NCI-H1048 (cell line): ENCODE results near the gene ZNF566.

Source experiments
- DNase-seq: peaks from one replicate; lab custom pipeline; 2025; lab: John Stamatoyannopoulos, UW

ZNF566 gene

GRCh38 chr19:36441339-36441738 lies 48.0 kb downstream of the ZNF566 start:
- DNase-seq: no peak

DNA sequence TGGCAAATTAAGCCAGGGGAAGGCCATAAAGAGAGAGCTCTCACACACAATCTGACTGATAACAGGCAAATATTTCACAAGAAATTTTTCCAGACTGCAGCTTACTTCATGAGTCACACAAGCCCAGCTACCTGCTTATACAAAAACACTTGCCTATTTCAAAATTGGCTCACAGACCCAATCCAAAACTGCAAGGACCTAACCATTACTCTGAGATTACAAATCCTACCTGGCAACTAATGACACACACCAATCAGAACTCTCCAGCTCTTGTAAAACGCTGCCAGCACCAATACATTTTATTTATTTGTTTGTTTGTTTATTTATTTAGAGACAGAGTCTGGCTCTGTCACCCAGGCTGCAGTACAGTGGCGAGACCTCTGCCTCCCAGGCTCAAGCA lies 52.8 kb downstream of the ZNF566 start:
- DNase-seq: no peak

DNA sequence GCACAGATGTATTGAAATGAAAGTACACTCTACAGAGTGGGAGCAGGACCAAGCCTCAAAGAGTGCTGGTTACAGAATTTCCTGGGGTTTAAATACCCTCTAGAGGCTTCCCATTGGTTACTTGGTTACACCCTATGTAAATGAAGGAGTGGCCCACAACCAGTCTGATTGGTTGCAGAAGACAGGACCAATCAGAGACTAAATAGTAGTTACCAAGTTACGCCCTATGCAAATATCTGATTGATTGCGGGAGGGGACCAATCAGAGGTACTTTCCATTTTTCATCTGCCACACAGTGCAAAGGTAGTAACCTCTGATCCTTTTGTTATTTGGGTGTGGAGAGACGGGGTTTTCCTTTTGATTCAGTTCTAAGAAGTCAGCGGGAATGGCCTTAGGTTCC lies 65.4 kb downstream of the ZNF566 start:
- DNase-seq: no peak

DNA sequence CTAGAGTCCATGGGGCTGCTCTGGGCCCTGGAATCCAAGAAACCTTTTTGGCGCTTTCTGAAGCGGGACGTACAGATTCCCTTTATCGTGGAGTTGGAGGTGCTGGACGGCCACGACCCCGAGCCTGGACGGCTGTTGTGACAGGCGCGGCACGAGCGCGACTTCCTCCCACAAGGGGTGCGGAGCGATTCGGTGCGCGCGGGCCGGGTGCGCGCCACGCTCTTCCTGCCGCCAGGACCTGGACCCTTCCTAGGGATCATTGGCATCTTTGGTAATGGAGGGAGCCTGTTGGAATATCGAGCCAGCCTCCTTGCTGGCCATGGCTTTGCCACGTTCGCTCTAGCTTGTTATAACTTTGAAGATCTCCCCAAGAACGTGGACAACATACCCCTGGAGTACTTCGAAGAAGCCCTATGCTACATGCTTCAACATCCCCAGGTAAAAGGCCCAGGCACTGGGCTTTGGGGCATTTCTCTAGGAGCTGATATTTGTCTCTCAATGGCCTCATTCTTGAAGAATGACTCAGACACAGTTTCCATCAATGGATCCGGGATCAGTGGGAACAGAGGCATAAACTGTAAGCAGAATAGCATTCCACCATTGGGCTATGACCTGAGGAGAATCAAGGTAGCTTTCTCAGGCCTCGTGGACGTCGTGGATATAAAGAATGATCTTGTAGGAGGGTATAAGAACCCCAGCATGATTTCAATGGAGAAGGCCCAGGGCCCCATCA lies 67.4 kb downstream of the ZNF566 start:
- no peak for DNase-seq

- no peak for DNase-seq
These were observed 68.2 kb downstream of the ZNF566 start for GRCh38 chr19:36420961-36421748.

- no peak for DNase-seq
These were observed 70.9 kb downstream of the ZNF566 start, which contains the start of gene ZFP82 for GRCh38 chr19:36418287-36419001. TSS of gene ZFP82 (minus strand) at chr19:36418644. CDS start at chr19:36409789, 8,855 bp downstream.

- DNase-seq: no peak
These were observed 71.5 kb downstream of the ZNF566 start for GRCh38 chr19:36417752-36418286.

DNA sequence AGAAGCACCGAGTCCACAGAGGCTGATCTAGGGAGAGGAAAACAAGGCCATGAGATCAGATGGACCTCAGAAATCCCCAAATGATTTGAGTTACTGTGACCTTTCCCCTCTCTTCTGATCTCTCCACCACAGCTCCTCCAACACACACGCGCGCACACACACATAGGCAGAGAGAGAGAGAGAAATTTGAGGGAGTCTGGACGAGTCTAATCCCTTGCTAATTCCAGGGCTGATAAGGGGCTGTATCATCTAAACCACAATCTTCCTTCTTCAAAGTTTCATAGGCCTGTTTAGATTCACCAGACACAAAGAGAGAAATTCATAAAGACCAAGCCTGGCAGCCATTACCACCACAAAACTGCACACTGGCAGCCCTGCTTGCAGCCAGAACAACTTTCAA lies 79.5 kb downstream of the ZNF566 start:
- DNase-seq: no peak

GRCh38 chr19:36408101-36408500 lies 81.3 kb downstream of the ZNF566 start:
- DNase-seq: no peak

DNA sequence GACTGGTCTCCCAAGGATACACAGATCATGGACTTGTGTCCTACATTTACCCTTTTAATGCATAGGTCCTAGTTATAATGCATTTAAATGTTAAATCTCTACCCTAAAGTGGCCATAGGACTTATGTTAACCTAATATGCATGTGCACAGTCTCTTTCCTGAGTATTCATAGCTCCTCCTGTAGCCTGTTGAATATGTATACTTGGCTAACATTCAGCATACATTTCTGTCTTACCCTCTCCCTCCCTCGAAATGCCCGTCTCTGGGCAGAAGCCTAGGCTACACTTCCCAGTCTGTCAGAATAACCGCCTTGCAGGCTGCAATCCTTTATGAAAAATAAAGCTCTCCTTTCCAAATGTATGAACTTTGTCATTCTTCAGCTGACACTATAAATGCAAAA lies 84.9 kb downstream of the ZNF566 start:
- DNase-seq: no peak

GRCh38 chr19:36401475-36401874 lies 87.9 kb downstream of the ZNF566 start:
- no peak for DNase-seq

- DNase-seq: no peak
These were observed 90.8 kb downstream of the ZNF566 start for GRCh38 chr19:36398571-36398970.
